ENCODE data around the gene OR7G2.
"Not testable (repeated sequence)": the region's sequence is repeated elsewhere in the genome, so short reads cannot be mapped to it uniquely, and the experiment has no call there.

Gene OR7G2

GRCh38 chr19:9071720-9072119 lies 35.6 kb downstream of the OR7G2 start:
- DNase-seq: not testable (repeated sequence)

- no peak for DNase-seq
Measured at GRCh38 chr19:9070066-9070465, 37.2 kb downstream of the OR7G2 start.

GRCh38 chr19:9065457-9066014 lies 41.7 kb downstream of the OR7G2 start:
- DNase-seq: no peak

- DNase-seq: no peak
Measured at GRCh38 chr19:9061879-9062278, 45.4 kb downstream of the OR7G2 start.

GRCh38 chr19:9060564-9061340 lies 46.5 kb downstream of the OR7G2 start:
- no peak for DNase-seq

GRCh38 chr19:9058905-9059667 lies 48.2 kb downstream of the OR7G2 start:
- no peak for DNase-seq

- no peak for DNase-seq
Measured at GRCh38 chr19:9057505-9058258, 49.6 kb downstream of the OR7G2 start.

GRCh38 chr19:9056131-9056530 lies 51.1 kb downstream of the OR7G2 start:
- not testable (repeated sequence) for DNase-seq

GRCh38 chr19:9054765-9055164 lies 52.5 kb downstream of the OR7G2 start:
- DNase-seq: no peak

- DNase-seq: no peak
Measured at GRCh38 chr19:9054207-9054606, 53.1 kb downstream of the OR7G2 start.

- not testable (repeated sequence) for DNase-seq
Measured at GRCh38 chr19:9053674-9054073, 53.6 kb downstream of the OR7G2 start.

GRCh38 chr19:9052894-9053293 lies 54.4 kb downstream of the OR7G2 start:
- DNase-seq: no peak
